Uterus (tissue), 2 donors: ENCODE measurements around the gene OR52D1.

ENCODE experiments used
- POLR2A ChIP-seq, 2 donors: fragments of 450-650 bp; IDR thresholded peaks; one replicate each; pipeline ENCODE4 v1.6.1; 2016; ENCODE audit warnings: antibody characterized with exemption in 2 of 2, mild to moderate bottlenecking in 1 of 2, moderate library complexity in 1 of 2
- TF ChIP-seq, protein P1 (sequence below), 4 experiments: fragments of 200-600 bp in 2 of 4; fragments of 450-650 bp in 2 of 4; sonication (generic) in 2 of 4; IDR thresholded peaks; one replicate each; pipeline ENCODE4 v1.5.1; 2016 to 2019; ENCODE audit warnings: antibody characterized with exemption in 4 of 4, mild to moderate bottlenecking in 2 of 4, moderate library complexity in 1 of 4

DNA sequence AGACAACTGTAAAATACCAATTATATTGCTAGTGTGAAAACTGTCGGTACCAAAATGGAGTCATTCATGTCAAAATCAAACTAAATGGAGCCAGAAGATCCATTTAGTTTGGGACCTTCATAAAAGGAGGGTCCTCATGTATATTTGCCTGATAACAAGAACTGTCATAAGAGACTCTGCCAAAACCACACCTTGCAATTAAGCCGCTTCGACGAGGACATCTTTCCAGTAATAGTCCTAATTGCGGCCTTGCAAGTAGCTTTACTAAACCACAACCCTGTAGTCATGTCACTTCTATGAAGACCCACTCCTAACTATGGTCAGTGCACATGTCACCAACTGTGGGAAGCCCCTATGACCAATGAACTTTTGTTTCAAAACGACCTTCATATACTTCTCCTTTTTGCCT, 11.9 kb downstream of the OR52D1 start:
- TF ChIP-seq, protein P1, sequence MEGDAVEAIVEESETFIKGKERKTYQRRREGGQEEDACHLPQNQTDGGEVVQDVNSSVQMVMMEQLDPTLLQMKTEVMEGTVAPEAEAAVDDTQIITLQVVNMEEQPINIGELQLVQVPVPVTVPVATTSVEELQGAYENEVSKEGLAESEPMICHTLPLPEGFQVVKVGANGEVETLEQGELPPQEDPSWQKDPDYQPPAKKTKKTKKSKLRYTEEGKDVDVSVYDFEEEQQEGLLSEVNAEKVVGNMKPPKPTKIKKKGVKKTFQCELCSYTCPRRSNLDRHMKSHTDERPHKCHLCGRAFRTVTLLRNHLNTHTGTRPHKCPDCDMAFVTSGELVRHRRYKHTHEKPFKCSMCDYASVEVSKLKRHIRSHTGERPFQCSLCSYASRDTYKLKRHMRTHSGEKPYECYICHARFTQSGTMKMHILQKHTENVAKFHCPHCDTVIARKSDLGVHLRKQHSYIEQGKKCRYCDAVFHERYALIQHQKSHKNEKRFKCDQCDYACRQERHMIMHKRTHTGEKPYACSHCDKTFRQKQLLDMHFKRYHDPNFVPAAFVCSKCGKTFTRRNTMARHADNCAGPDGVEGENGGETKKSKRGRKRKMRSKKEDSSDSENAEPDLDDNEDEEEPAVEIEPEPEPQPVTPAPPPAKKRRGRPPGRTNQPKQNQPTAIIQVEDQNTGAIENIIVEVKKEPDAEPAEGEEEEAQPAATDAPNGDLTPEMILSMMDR (IDR thresholded peaks at IDR 0.05), result no peak
- no peak for TF ChIP-seq POLR2A (IDR thresholded peaks at IDR 0.05)
